Ecto neural progenitor cell (in vitro differentiated cells): ENCODE data around the gene ZBTB20.

Experiments
- DNase-seq: peaks from one replicate; pipeline ENCODE4 v3.0.0-alpha.2; 2018; ENCODE audit warnings: low spot score

ZBTB20 gene

GRCh38 chr3:114872050-114872449 is 275.0 kb downstream of the ZBTB20 start:
- DNase-seq: no peak

- no peak for DNase-seq
Observed at GRCh38 chr3:114867835-114868503, 279.1 kb downstream of the ZBTB20 start.

GRCh38 chr3:114867359-114867758 is 279.7 kb downstream of the ZBTB20 start:
- DNase-seq: no peak

- no peak for DNase-seq
Observed at GRCh38 chr3:114866430-114866829, 280.7 kb downstream of the ZBTB20 start.

GRCh38 chr3:114864970-114865369 is 282.1 kb downstream of the ZBTB20 start:
- DNase-seq: no peak

- DNase-seq: no peak
Observed at GRCh38 chr3:114863848-114864247, 283.2 kb downstream of the ZBTB20 start.

GRCh38 chr3:114861666-114862065 is 285.4 kb downstream of the ZBTB20 start:
- no peak for DNase-seq

GRCh38 chr3:114860531-114860930 is 286.6 kb downstream of the ZBTB20 start:
- no peak for DNase-seq

- DNase-seq: no peak
Observed at GRCh38 chr3:114858329-114858728, 288.8 kb downstream of the ZBTB20 start.

GRCh38 chr3:114857299-114857701 is 289.8 kb downstream of the ZBTB20 start:
- DNase-seq: no peak

- DNase-seq: no peak
Observed at GRCh38 chr3:114856835-114857234, 290.3 kb downstream of the ZBTB20 start.

GRCh38 chr3:114855839-114856238 is 291.2 kb downstream of the ZBTB20 start:
- DNase-seq: no peak

GRCh38 chr3:114852966-114853365 is 294.1 kb downstream of the ZBTB20 start:
- no peak for DNase-seq

- DNase-seq: no peak
Observed at GRCh38 chr3:114850898-114851297, 296.2 kb downstream of the ZBTB20 start.

GRCh38 chr3:114848643-114849350 is 298.3 kb downstream of the ZBTB20 start:
- no peak for DNase-seq

- DNase-seq: no peak
Observed at GRCh38 chr3:114848082-114848481, 299.0 kb downstream of the ZBTB20 start.

- DNase-seq: no peak
Observed at GRCh38 chr3:114847564-114847963, 299.5 kb downstream of the ZBTB20 start.

GRCh38 chr3:114846779-114847178 is 300.3 kb downstream of the ZBTB20 start:
- DNase-seq: no peak

GRCh38 chr3:114846252-114846651 is 300.8 kb downstream of the ZBTB20 start:
- DNase-seq: no peak

- no peak for DNase-seq
Observed at GRCh38 chr3:114841515-114841914, 305.6 kb downstream of the ZBTB20 start.

- no peak for DNase-seq
Observed at GRCh38 chr3:114839476-114839875, 307.6 kb downstream of the ZBTB20 start.

GRCh38 chr3:114838025-114838424 is 309.1 kb downstream of the ZBTB20 start:
- no peak for DNase-seq

- DNase-seq: no peak
Observed at GRCh38 chr3:114834175-114834940, 312.7 kb downstream of the ZBTB20 start.
